Duodenal mucosa (tissue), 2 donors: Measurements from ENCODE around the gene LRRFIP1.

Experiments
- H3K27ac ChIP-seq: one replicate; pipeline ENCODE4 v1.7.0; 2013; ENCODE audit warnings: low read depth, low read length
- H3K27me3 ChIP-seq, 2 donors: one replicate each; pipeline ENCODE4 v1.7.0; 2013; ENCODE audit warnings: low read length in 2 of 2, control low read depth in 1 of 2; ENCODE audit not compliant: insufficient read depth in 2 of 2, control insufficient read depth in 1 of 2
- H3K36me3 ChIP-seq, 2 donors: one replicate each; pipeline ENCODE4 v1.7.0; 2013; ENCODE audit warnings: low read length in 2 of 2, control low read depth in 1 of 2; ENCODE audit not compliant: insufficient read depth in 2 of 2, control insufficient read depth in 1 of 2
- H3K4me1 ChIP-seq, 2 donors: one replicate each; pipeline ENCODE4 v1.7.0; 2013; ENCODE audit warnings: low read length in 2 of 2, control low read depth in 1 of 2; ENCODE audit not compliant: insufficient read depth in 2 of 2, control insufficient read depth in 1 of 2
- H3K4me3 ChIP-seq, 2 donors: one replicate each; pipeline ENCODE4 v1.7.0; 2013; ENCODE audit warnings: low read length in 2 of 2, low read depth in 1 of 2
- H3K9ac ChIP-seq, 2 donors: one replicate each; pipeline ENCODE4 v1.7.0; 2013; ENCODE audit warnings: low read length in 2 of 2, low read depth in 1 of 2
- H3K9me3 ChIP-seq, 2 donors: one replicate each; pipeline ENCODE4 v1.7.0; 2013; ENCODE audit warnings: low read length in 2 of 2, control low read depth in 1 of 2; ENCODE audit not compliant: control insufficient read depth in 1 of 2

LRRFIP1 gene

DNA sequence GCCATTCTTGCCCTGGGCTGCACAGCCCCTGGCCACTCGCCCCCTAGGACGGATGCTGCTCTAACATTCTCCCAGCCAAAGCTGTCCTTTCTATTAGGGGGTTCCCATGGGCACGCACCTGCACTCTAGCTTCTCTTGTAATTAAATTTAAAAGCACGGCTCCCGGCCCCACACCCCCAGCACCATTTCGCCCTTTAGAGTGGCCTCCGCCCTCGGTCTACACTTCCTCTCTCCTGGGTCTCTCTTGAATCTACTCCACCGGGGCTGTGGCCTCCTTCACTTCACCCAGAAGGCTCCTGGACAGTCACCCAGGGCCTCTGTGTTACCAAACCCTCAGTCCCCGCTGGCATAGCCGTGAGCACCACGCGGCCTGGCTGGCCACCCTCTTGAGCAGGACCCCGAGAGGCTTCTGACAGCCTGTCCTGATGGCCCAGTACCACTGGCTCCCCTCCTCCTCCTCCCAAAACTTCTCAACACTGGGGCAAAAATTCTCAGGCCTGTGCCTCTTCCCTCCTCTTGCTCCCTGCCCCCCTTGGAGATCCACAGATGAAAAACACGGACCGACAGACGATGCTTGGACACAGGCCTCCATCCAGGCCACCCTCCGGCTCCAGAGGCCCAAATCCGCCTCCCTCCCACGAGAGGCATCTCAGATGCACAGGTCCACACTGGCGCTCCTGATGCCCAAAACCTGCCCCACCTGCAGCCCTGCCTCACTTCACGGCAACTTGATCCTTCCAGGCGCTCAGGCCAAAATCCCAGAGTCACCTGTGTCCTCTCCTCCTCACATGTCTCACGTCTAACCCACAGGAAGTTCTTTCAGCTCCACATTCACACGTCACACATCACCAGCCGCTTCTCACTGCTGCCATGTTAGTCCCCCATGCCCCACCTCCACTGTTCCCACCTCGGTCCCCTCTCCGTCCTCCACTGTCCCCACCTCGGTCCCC lies 29.9 kb upstream of the LRRFIP1 start:
- Histone ChIP-seq H3K4me3 (no peak overlapping the region), H3K4me1 (peaks cover 9 to 24% of the 10 kb centered on the region in 2 donors), H3K27ac (no peak overlapping the region), H3K36me3 (no peaks in the 10 kb centered on the region), H3K9ac (no peak overlapping the region), H3K9me3 (no peaks in the 10 kb centered on the region), H3K27me3 (no peaks in the 10 kb centered on the region)

DNA sequence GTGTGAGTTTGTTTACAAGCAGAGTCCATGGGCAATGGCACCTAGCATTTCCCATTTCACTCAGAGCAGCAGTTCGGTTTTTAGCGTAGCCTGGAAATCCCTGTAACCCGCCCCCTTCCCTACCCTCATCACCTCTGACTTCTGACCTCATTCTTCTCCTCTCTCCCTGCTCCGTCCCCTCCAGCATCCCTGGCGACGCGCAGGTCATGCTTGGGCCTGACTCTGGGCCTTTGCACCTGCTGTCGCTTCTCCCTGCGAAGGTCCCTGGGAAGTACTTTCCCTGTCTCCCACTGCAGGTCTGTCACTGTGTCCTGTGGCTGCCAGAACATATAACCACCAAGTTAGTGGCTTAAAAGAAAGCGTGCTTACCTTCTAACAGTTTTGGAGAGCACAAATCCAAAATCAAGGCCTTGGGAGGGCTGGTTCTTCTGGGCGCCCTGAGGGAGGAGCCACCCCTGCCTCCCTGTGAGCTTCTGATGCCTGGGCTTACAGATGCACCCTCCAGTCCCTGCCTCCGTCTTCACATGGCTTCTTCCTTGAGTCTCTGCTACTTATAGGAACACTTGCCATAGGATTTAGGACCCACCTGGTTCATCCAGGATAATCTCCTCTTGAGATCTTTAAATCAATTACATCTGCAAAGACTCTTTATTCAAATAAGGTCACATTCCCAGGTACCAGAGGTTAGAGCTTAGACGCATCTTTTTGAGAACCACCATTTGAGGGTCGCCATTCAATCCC lies 28.7 kb upstream of the LRRFIP1 start:
- H3K27me3 ChIP-seq = no peaks in the 10 kb centered on the region
- H3K4me3 ChIP-seq = no peak overlapping the region
- H3K9me3 ChIP-seq = no peaks in the 10 kb centered on the region
- H3K27ac ChIP-seq = no peak overlapping the region
- no peak overlapping the region for H3K9ac ChIP-seq
- no peaks in the 10 kb centered on the region for H3K36me3 ChIP-seq
- peaks cover 13 to 30% of the 10 kb centered on the region in 2 donors for H3K4me1 ChIP-seq

DNA sequence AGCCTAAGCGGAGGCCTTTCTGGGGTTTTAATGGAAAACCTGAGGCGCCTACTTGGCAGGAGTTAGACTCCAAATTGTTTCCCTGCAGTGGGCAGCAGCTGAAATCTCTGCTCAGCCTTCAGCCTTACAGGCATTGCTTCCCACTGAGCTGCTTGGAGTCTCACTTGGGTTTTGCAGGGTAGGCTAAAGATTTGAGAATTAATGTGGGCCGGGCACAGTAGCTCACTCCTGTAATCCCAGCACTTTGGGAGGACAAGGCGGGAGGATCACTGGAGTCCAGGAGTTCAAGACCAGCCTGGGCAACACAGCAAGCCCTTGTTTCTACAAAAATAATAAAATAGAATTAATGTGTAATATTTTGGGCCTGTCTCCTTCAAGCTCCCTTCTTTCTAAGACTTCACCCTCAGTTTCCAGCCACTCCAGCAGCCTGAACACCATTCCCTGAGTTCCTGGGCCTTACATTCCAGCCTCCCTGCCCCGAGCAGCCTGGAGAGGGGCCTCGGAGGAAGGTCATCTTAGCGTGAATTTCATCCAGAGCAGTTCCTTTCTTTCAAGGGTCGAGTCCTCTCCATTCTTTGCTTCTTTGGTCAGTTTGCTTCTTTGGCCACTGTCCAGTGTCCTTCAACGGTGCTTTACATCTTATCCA lies 27.8 kb upstream of the LRRFIP1 start:
- H3K9me3 ChIP-seq = no peaks in the 10 kb centered on the region
- no peak overlapping the region for H3K9ac ChIP-seq
- no peak overlapping the region for H3K27ac ChIP-seq
- no peaks in the 10 kb centered on the region for H3K27me3 ChIP-seq
- H3K4me1 ChIP-seq = peaks cover 10 to 29% of the 10 kb centered on the region in 2 donors
- H3K4me3 ChIP-seq = no peak overlapping the region
- no peaks in the 10 kb centered on the region for H3K36me3 ChIP-seq

DNA sequence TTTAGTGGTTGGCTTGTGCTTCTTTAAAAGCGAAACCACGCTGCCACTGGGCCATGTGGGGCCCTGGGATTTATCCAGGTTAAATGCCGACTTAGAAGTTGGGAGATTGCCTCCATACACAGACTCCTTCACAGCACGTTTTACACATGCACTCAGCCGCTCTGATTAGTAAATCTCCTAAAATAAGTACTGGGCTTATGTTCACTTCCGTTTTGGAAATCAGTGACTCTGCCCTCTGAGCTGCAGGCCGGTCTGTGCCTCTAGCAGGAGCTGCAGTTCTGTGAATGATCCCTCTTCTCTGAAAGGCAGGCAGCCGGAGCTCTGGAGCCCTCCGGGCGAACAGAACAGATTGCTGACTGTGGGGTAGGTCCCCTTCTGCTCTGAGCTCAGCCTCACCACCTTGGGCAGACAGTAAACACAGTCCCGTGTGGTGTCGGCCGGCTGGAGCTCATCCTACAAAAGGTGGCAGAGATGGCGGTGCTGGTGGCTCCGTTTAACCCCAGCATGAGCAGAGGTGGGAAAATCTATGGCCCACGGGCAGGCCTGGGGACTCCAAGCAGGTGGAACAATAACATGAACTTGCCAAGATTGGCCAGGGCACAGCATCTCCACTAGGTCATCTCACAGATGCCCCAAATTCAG lies 27.1 kb upstream of the LRRFIP1 start:
- Histone ChIP-seq H3K27me3 (no peaks in the 10 kb centered on the region), H3K4me1 (peaks cover 4 to 21% of the 10 kb centered on the region in 2 donors), H3K9ac (no peak overlapping the region), H3K36me3 (no peaks in the 10 kb centered on the region), H3K4me3 (no peak overlapping the region), H3K27ac (no peak overlapping the region), H3K9me3 (no peaks in the 10 kb centered on the region)

DNA sequence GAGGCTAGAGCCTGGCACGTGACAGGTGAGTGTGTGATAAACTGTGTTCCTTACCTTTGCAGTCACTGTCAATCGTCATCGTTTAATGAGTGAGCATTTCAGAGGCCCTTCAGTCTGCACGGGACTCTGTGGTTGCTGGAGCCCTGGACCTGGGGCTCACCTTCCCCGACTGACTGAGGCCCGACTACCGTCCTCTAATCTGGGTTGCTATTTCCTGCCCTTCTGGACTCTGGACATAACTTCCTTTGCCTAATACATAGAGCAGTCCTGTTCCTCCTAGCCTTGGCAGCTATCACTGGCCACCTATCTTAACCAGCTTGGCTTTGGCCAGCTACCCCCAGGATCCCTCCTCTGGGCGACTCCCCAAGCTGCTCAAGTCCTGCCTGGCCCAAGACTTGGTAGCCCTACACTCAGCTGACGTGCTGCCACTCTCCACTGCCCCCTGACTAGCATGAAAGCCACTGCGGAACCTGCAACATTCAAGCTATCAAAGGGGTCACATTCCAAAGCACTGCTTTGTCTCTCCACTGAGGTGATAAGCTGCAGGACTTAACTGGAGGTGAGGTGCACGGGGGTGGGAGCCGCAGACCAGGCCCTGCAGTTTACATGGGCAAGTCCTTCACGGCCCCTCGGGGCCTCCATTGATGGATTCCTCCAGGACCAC lies 25.8 kb upstream of the LRRFIP1 start:
- Histone ChIP-seq H3K27me3 (no peaks in the 10 kb centered on the region), H3K4me1 (peaks cover 4 to 20% of the 10 kb centered on the region in 2 donors), H3K36me3 (no peaks in the 10 kb centered on the region), H3K4me3 (no peak overlapping the region), H3K27ac (no peak overlapping the region), H3K9ac (no peak overlapping the region), H3K9me3 (no peaks in the 10 kb centered on the region)

DNA sequence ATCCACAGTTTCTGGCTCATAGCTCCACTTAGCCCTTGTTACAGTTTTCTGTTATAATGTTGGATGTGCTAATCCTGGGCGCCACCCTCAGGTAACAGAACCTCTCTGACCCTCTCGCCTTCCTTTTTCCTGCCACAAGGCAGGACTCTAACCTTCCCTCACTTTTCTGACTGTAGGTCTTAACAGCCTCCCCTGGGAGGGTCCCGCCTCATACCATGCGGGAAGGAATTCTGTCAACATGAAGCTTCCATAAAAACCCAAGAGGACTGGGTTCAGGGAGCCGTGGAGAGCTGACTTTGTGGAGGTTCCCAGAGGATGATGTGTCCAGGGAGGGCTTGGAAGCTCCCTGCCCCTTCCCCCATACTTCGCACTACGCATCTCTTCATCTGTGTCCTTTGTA lies 25.0 kb upstream of the LRRFIP1 start:
- H3K4me1 ChIP-seq = peaks cover 4 to 20% of the 10 kb centered on the region in 2 donors
- H3K36me3 ChIP-seq = no peaks in the 10 kb centered on the region
- no peak overlapping the region for H3K9ac ChIP-seq
- H3K9me3 ChIP-seq = no peaks in the 10 kb centered on the region
- no peaks in the 10 kb centered on the region for H3K27me3 ChIP-seq
- H3K27ac ChIP-seq = no peak overlapping the region
- no peak overlapping the region for H3K4me3 ChIP-seq

DNA sequence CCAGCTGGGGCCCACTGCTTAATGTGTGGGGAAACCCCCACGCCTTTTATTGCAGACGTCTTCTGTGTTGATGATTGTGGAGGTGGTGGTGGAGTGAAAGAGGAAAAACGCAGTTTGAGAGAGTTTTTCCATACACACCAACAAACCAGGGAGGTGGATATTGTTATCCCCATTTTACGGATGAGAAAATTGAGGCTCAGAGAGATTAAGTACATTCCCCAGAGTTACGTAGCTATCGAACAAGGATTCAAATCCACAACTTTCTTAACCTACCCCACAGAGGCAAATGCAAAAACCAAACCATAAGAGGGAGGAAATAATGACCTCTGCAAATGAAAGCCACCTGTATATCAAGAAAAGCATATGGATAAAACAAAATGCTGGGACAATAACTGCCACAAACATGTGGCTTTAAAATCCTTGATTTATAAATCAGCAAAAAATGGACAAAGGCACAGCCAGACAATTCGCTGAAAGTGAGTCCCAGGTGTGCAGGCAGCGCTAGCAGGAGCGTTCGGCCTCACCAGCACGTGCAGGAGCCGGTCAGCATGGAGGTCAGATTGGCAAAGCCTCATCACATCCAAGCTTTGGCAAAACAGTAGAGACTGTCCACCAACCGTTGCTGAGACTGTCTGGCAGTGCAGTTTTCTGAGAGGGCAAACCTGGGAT lies 24.2 kb upstream of the LRRFIP1 start:
- Histone ChIP-seq H3K27ac (no peak overlapping the region), H3K4me3 (no peak overlapping the region), H3K36me3 (no peaks in the 10 kb centered on the region), H3K9ac (peak overlapping the region in 1 of 2 donors; percentile 12), H3K4me1 (peaks cover 4 to 20% of the 10 kb centered on the region in 2 donors), H3K27me3 (no peaks in the 10 kb centered on the region), H3K9me3 (no peaks in the 10 kb centered on the region)

DNA sequence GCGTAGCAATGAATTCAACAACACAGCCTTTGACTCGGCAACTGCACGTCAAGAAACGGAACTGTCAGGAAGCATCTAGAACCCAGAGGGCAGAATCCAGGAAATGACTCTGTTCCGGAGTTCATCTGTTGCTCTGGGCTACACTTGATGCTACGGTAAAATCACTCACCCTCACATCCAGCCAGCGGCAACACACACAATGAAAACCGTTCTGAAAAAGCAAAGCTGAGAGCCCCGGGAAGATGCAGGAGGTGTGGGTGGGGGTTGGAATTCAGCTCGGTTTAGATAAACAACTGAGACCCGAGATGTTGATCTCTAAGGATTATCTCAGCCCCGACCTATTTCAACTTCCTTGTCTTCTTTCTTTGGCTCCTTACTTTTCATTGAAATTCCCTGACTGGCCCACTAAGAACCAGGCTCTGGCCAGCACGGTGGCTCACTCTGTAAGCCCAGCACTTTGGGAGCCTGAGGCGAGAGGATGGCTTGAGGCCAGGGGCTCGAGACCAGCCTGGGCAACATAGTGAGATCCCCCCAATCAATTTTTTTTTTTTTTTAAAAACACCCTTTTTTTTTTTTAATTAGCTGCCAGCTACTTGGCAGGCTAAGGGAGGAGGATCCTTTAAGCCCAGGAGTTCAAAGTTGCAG lies 23.5 kb upstream of the LRRFIP1 start:
- Histone ChIP-seq H3K9me3 (no peaks in the 10 kb centered on the region), H3K27ac (no peak overlapping the region), H3K36me3 (no peaks in the 10 kb centered on the region), H3K4me1 (peaks cover 4 to 20% of the 10 kb centered on the region in 2 donors), H3K27me3 (no peaks in the 10 kb centered on the region), H3K4me3 (peak overlapping the region in 1 of 2 donors; percentile 26), H3K9ac (peak overlapping the region in 1 of 2 donors; percentile 12)

DNA sequence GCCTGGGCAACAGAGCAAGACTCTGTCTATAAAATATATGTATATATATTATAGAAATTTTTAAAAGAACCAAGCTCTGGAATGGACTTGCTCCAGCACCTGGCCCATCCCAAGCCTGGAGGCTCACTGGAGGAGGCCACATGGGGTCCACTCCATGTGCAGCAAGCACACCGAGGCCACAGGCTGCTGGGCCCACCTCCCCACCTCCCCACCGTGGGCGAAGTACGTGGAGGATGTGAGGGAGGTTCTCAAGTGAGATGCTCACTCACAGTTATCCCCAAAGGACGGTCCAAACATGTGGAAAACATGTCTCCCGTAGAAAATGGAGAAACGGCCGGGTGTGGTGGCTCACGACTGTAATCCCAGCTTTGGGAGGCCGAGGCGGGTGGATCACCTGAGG lies 23.0 kb upstream of the LRRFIP1 start:
- Histone ChIP-seq H3K27me3 (no peaks in the 10 kb centered on the region), H3K9ac (no peak overlapping the region), H3K9me3 (no peaks in the 10 kb centered on the region), H3K27ac (no peak overlapping the region), H3K36me3 (no peaks in the 10 kb centered on the region), H3K4me1 (peaks cover 4 to 20% of the 10 kb centered on the region in 2 donors), H3K4me3 (no peak overlapping the region)
